ENCODE data around the gene ATP8B3. TPM values are rescaled to one million over a fixed set of nuclear protein-coding genes. Genes with fewer than 3 reads are reported as not detected.
A peak's percentile ranks its signal among the peaks of the same experiment; 100 is the strongest.

The ATP8B3 gene
- total and polyA plus RNA-seq, 11 donors, result 0.19 to 3.5 (median 0.72) TPM

DNA sequence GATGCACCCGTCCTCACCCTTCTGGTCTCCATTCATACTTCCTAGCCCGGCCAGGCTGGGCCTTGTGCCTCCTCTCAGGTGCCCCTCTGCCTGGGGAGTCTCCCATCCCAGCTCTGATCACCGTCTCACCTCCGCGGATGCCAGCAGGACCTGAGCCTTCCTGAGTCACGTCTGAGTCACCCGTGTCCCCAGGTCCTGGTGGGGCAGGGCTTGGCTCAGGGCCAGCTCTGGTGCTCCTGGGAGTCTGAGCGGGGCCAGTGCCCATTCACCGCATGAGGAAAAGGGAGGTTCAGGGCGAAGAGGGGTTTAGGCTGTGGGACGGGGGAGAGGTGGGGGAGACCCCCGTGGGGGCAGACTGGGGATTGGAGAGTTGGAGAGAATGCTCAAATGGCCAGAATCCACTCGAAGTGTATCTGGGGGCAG, 593 bp downstream of the ATP8B3 start:
- intact Hi-C loops (cut with DNase I), result no loop called here
- peak overlapping the region in 8 of 12 donors; percentile 23 to 83 (median 64) for H3K27ac ChIP-seq
- DNase-seq (peak in 3 of 5 donors; percentile 56 to 82 (median 72)), ATAC-seq (peak in 1 of 4 donors; percentile 24)
- H3K9me3 ChIP-seq, result no peaks in the 10 kb centered on the region
- H3K27me3 ChIP-seq, result no peaks in the 10 kb centered on the region
- peaks cover 0 to 23% (median 17%) of the 10 kb centered on the region in 9 donors for H3K36me3 ChIP-seq
- TF ChIP-seq, protein P1, sequence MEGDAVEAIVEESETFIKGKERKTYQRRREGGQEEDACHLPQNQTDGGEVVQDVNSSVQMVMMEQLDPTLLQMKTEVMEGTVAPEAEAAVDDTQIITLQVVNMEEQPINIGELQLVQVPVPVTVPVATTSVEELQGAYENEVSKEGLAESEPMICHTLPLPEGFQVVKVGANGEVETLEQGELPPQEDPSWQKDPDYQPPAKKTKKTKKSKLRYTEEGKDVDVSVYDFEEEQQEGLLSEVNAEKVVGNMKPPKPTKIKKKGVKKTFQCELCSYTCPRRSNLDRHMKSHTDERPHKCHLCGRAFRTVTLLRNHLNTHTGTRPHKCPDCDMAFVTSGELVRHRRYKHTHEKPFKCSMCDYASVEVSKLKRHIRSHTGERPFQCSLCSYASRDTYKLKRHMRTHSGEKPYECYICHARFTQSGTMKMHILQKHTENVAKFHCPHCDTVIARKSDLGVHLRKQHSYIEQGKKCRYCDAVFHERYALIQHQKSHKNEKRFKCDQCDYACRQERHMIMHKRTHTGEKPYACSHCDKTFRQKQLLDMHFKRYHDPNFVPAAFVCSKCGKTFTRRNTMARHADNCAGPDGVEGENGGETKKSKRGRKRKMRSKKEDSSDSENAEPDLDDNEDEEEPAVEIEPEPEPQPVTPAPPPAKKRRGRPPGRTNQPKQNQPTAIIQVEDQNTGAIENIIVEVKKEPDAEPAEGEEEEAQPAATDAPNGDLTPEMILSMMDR (IDR thresholded peaks at IDR 0.05), result no peak
- TF ChIP-seq POLR2A (IDR thresholded peaks at IDR 0.05), result no peak
- peak overlapping the region in 9 of 12 donors; percentile 48 to 70 (median 61) for H3K4me3 ChIP-seq
- WGBS, 4 donors, result 24 to 35% (median 26%) methylated on average over 10 to 13 of the region's 13 CpGs
- peaks cover 0 to 22% (median 13%) of the 10 kb centered on the region in 12 donors for H3K4me1 ChIP-seq

DNA sequence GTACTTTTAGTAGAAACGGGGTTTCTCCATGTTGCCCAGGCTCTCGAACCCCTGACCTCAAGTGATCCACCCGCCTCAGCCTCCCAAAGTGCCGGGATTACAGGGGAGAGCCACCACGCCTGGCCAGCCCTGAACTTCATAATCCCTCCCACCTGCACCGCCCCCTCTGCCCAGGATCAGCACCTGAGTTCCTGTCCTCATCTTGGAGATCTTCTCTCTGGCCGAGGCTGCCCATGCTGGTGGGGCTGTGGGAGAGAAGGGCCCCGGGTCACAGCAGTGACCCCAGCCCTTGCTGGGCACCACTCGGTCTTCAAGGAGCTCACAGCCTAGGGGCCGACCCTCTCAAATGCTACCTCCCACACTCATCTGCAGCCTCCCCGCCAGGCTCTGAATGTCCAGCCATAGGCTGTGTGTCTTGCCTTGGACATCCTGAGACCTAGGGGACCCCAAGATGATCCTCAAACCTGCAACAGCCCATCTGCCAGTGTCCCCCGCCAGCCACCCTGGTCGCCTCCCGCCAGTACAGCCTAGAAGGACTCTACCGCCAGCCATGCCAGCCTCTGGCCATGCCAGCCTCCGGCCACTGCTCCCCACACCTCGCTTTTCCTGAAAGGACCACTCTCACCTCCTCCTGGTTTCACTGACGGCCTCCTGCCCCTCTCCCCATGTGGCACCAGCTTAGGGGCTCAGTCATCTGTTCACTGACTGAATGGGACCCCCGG, 1.5 kb downstream of the ATP8B3 start:
- ATAC-seq (no peak), DNase-seq (no peak)
- peaks cover 0 to 14% (median 8%) of the 10 kb centered on the region in 9 donors for H3K36me3 ChIP-seq
- no peak for TF ChIP-seq POLR2A (IDR thresholded peaks at IDR 0.05)
- TF ChIP-seq, protein P1 (IDR thresholded peaks at IDR 0.05), result no peak
- H3K27me3 ChIP-seq, result no peaks in the 10 kb centered on the region
- H3K4me1 ChIP-seq, result peaks cover 0 to 22% (median 13%) of the 10 kb centered on the region in 12 donors
- H3K27ac ChIP-seq, result peak overlapping the region in 1 of 12 donors; percentile 83
- 90 to 93% (median 91%) methylated on average over 19 of the region's 19 CpGs for whole genome bisulfite sequencing, 4 donors
- H3K4me3 ChIP-seq, result no peak overlapping the region
- H3K9me3 ChIP-seq, result no peaks in the 10 kb centered on the region
- intact Hi-C loops (cut with DNase I), result no loop called here

DNA sequence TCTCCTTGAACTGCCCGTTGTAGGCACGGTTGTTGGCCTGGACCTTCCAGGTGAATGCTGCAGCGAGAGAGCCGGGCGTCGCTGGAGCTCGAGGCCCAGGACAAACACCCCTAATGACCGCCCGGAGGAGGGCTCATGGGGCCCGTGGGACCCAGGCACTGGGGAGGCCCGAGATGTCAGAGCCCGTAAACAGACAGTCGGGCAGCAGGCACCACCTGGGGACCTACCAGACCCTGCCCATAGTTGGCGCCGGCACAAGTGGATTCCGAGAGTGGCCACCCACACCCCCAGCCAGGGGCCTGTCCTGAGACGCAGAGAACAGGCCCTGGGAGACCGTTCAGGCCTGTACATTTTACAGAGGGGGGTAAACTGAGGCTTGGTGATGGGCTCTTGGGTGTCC, 2.4 kb downstream of the ATP8B3 start:
- peak in 1 of 5 donors; percentile 42 for DNase-seq
- TF ChIP-seq, protein P1 (IDR thresholded peaks at IDR 0.05), result no peak
- no peak for TF ChIP-seq POLR2A (IDR thresholded peaks at IDR 0.05)
- no peak overlapping the region for H3K27ac ChIP-seq

DNA sequence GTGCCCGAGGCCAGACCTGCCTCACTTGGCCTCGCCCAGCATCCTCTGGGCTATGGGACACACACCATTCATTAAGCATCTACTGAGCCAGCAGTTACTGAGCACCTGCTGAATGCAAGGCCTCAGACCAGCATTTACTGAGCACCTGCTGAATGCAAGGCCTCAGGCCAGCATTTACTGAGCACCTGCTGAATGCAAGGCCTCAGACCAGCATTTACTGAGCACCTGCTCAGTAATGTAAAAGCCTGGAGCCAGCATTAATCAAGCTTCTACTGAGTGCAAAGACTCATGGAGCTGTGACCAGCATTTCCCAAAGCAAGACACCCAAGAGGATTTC, 3.7 kb downstream of the ATP8B3 start:
- 92 to 100% (median 93%) methylated on average over 2 of the region's 2 CpGs for WGBS, 4 donors
- Histone ChIP-seq H3K4me1 (peaks cover 0 to 20% (median 12%) of the 10 kb centered on the region in 12 donors), H3K27me3 (no peaks in the 10 kb centered on the region), H3K9me3 (no peaks in the 10 kb centered on the region), H3K36me3 (no peaks in the 10 kb centered on the region), H3K27ac (no peak overlapping the region), H3K4me3 (no peak overlapping the region)
- ATAC-seq (no peak), DNase-seq (no peak)
- TF ChIP-seq, protein P1 (IDR thresholded peaks at IDR 0.05), result no peak
- TF ChIP-seq POLR2A (IDR thresholded peaks at IDR 0.05), result no peak
- intact Hi-C loops (cut with DNase I), result no loop called here

More for the DNA sequence above, 2.4 kb downstream of the ATP8B3 start:
- no peaks in the 10 kb centered on the region for H3K27me3 ChIP-seq
- WGBS, 4 donors, result 79 to 97% (median 87%) methylated on average over 7 to 18 of the region's 18 CpGs
- peaks cover 0 to 22% (median 13%) of the 10 kb centered on the region in 12 donors for H3K4me1 ChIP-seq
- no peak overlapping the region for H3K4me3 ChIP-seq
- intact Hi-C loops (cut with DNase I), result no loop called here
- no peaks in the 10 kb centered on the region for H3K9me3 ChIP-seq
- peaks cover 0 to 5% (median under 1%) of the 10 kb centered on the region in 9 donors for H3K36me3 ChIP-seq
- no peak for ATAC-seq

All from heart left ventricle (tissue), 16 donors.